ENCODE measurements around the gene TMEM42.
"Not testable (repeated sequence)": the region's sequence is repeated elsewhere in the genome, so short reads cannot be mapped to it uniquely, and the experiment has no call there.

The TMEM42 gene

GRCh38 chr3:44861412-44862225 is at the start of gene TMEM42:
Gene TMEM42 (plus strand): TSS chr3:44861912. CDS start chr3:44861925, 13 bp downstream.
- DNase-seq, result peak; percentile 93

GRCh38 chr3:44814751-44815150 is 47.0 kb upstream of the TMEM42 start:
- DNase-seq, result no peak

GRCh38 chr3:44816334-44816733 is 45.4 kb upstream of the TMEM42 start:
- DNase-seq, result not testable (repeated sequence)

- not testable (repeated sequence) for DNase-seq
Observed at GRCh38 chr3:44821206-44821605, 40.5 kb upstream of the TMEM42 start.

- no peak for DNase-seq
Observed at GRCh38 chr3:44825264-44825925, 36.3 kb upstream of the TMEM42 start.

GRCh38 chr3:44827196-44827595 is 34.5 kb upstream of the TMEM42 start:
- no peak for DNase-seq

- DNase-seq, result no peak
Observed at GRCh38 chr3:44831232-44831631, 30.5 kb upstream of the TMEM42 start.

GRCh38 chr3:44832032-44832431 is 29.7 kb upstream of the TMEM42 start:
- no peak for DNase-seq

GRCh38 chr3:44832965-44833364 is 28.7 kb upstream of the TMEM42 start:
- DNase-seq, result no peak

GRCh38 chr3:44833394-44833793 is 28.3 kb upstream of the TMEM42 start:
- DNase-seq, result no peak

- DNase-seq, result no peak
Observed at GRCh38 chr3:44835684-44836083, 26.0 kb upstream of the TMEM42 start.

GRCh38 chr3:44842376-44842775 is 19.3 kb upstream of the TMEM42 start:
- DNase-seq, result no peak

- no peak for DNase-seq
Observed at GRCh38 chr3:44845528-44846520, 15.9 kb upstream of the TMEM42 start.

GRCh38 chr3:44848634-44849033 is 13.1 kb upstream of the TMEM42 start:
- no peak for DNase-seq

GRCh38 chr3:44856663-44857062 is 5.0 kb upstream of the TMEM42 start:
- not testable (repeated sequence) for DNase-seq

- DNase-seq, result no peak
Observed at GRCh38 chr3:44860117-44860516, 1.6 kb upstream of the TMEM42 start.

- DNase-seq, result no peak
Observed at GRCh38 chr3:44862226-44862637, 520 bp downstream of the TMEM42 start.

GRCh38 chr3:44865272-44866035 is 3.7 kb downstream of the TMEM42 start:
- no peak for DNase-seq

GRCh38 chr3:44867421-44868111 is 5.9 kb downstream of the TMEM42 start:
- no peak for DNase-seq

- no peak for DNase-seq
Observed at GRCh38 chr3:44870375-44871061, 8.8 kb downstream of the TMEM42 start.

- no peak for DNase-seq
Observed at GRCh38 chr3:44874308-44874707, 12.6 kb downstream of the TMEM42 start, which contains the start of gene TGM4. Gene TGM4 (plus strand): TSS chr3:44874608. CDS start chr3:44874679, 71 bp downstream.
